A673 (cell line): ENCODE data around the gene PPARG. TPM values are rescaled to one million over a fixed set of nuclear protein-coding genes. Genes with fewer than 3 reads are reported as not detected.
"Not testable (repeated sequence)": the region's sequence is repeated elsewhere in the genome, so short reads cannot be mapped to it uniquely, and the experiment has no call there.

ENCODE experiments used
- BruUV-seq: library from RNA; stranded (reverse); fragments of 400-500 nt; replicated peaks from 2 replicates; lab custom pipeline; 2021; lab: Mats Ljungman, UMichigan
- CTCF ChIA-PET: fragments of 300-600 bp; sonication (Branson Sonifier 250); formaldehyde crosslinking; loops from one replicate; lab custom pipeline; 2022; ENCODE audit warnings: antibody characterized with exemption; lab: Charles Lee
- POLR2A ChIA-PET: fragments of 300-600 bp; sonication (Branson Sonifier 250); formaldehyde crosslinking; loops from one replicate; lab custom pipeline; 2022; ENCODE audit warnings: antibody characterized with exemption; ENCODE audit not compliant: low non-redundant PET; lab: Charles Lee
- DNase-seq: peaks from one replicate; pipeline ENCODE4 v3.0.0-alpha.2; 2015; ENCODE audit warnings: low spot score
- H3K27ac ChIP-seq: fragments of 200-600 bp; sonication (generic); 2 replicates; pipeline ENCODE4 v1.5.1; 2016; ENCODE audit warnings: mixed run types, low read depth, mild to moderate bottlenecking, mixed read lengths, antibody characterized with exemption, low read length; ENCODE audit not compliant: poor library complexity, severe bottlenecking
- H3K27me3 ChIP-seq: fragments of 200-600 bp; sonication (generic); replicated peaks from 2 replicates; pipeline ENCODE4 v1.6.1; 2017; ENCODE audit warnings: mixed run types, low read depth, mild to moderate bottlenecking, mixed read lengths, antibody characterized with exemption, low read length; ENCODE audit not compliant: insufficient read depth, poor library complexity
- H3K36me3 ChIP-seq: fragments of 200-600 bp; sonication (generic); 2 replicates; pipeline ENCODE4 v1.6.1; 2016; ENCODE audit warnings: mixed run types, mild to moderate bottlenecking, mixed read lengths, antibody characterized with exemption, low read length; ENCODE audit not compliant: insufficient read depth, poor library complexity, severe bottlenecking
- H3K4me1 ChIP-seq: fragments of 200-600 bp; sonication (generic); 2 replicates; pipeline ENCODE4 v1.6.1; 2017; ENCODE audit warnings: mixed run types, mild to moderate bottlenecking, mixed read lengths, antibody characterized with exemption, low read length; ENCODE audit not compliant: insufficient read depth, poor library complexity, severe bottlenecking
- H3K4me3 ChIP-seq: fragments of 200-600 bp; sonication (generic); 2 replicates; pipeline ENCODE4 v1.5.1; 2016; ENCODE audit warnings: low read depth, mixed run types, mild to moderate bottlenecking, mixed read lengths, low read length; ENCODE audit not compliant: poor library complexity, severe bottlenecking
- H3K9me3 ChIP-seq: fragments of 200-600 bp; sonication (generic); 2 replicates; pipeline ENCODE4 v1.6.1; 2016; ENCODE audit warnings: mixed run types, low read depth, mild to moderate bottlenecking, mixed read lengths, antibody characterized with exemption, low read length; ENCODE audit not compliant: poor library complexity, severe bottlenecking
- EZH2 ChIP-seq: fragments of 200-600 bp; sonication (generic); IDR thresholded peaks from 2 replicates; pipeline ENCODE4 v1.6.1; 2017; ENCODE audit warnings: borderline replicate concordance, low read depth, mild to moderate bottlenecking, mixed read lengths, antibody characterized with exemption, low read length; ENCODE audit not compliant: poor library complexity, severe bottlenecking
- intact Hi-C: fragments of 100-400 bp; cut with micrococcal nuclease; formaldehyde crosslinking; loops from one replicate; pipeline ENCODE4 v1.10.0; 2022; ENCODE audit not compliant: unreplicated experiment
- total RNA-seq: library from RNA; stranded (reverse); gene quantifications from 2 replicates; pipeline ENCODE4 v1.2.3, GENCODE V29; 2021
- TF ChIP-seq, protein P1 (sequence below): fragments of 300-800, 200-600 bp; sonication (generic); conservative IDR thresholded peaks from 2 replicates; pipeline ENCODE4 v1.5.1; 2017; ENCODE audit warnings: low read depth, mild to moderate bottlenecking, antibody characterized with exemption, low read length, moderate library complexity, mixed read lengths

Gene PPARG
- total RNA-seq, 1 experiment from 2014 or later, result 0.62 TPM

- DNase-seq, result no peak
- no TSS peak for BruUV-seq
- Histone ChIP-seq H3K4me3 (no peak overlapping the region), H3K27me3 (no peaks in the 10 kb centered on the region), H3K4me1 (peaks cover under 1% of the 10 kb centered on the region), H3K9me3 (no peaks in the 10 kb centered on the region), H3K27ac (no peak overlapping the region), H3K36me3 (no peaks in the 10 kb centered on the region)
- ChIA-PET POLR2A (interaction anchor here (0.6 kb wide), 1 partner anchor 42 kb away, joined by 3 read pairs; no protein-coding TSS in a partner anchor), CTCF (no interaction called here)
- intact Hi-C loops, result no loop called here
- TF ChIP-seq, protein P1, sequence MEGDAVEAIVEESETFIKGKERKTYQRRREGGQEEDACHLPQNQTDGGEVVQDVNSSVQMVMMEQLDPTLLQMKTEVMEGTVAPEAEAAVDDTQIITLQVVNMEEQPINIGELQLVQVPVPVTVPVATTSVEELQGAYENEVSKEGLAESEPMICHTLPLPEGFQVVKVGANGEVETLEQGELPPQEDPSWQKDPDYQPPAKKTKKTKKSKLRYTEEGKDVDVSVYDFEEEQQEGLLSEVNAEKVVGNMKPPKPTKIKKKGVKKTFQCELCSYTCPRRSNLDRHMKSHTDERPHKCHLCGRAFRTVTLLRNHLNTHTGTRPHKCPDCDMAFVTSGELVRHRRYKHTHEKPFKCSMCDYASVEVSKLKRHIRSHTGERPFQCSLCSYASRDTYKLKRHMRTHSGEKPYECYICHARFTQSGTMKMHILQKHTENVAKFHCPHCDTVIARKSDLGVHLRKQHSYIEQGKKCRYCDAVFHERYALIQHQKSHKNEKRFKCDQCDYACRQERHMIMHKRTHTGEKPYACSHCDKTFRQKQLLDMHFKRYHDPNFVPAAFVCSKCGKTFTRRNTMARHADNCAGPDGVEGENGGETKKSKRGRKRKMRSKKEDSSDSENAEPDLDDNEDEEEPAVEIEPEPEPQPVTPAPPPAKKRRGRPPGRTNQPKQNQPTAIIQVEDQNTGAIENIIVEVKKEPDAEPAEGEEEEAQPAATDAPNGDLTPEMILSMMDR, result no peak
- no peak for TF ChIP-seq EZH2
These were observed 30.0 kb upstream of the PPARG start for GRCh38 chr3:12258911-12259310.

DNA sequence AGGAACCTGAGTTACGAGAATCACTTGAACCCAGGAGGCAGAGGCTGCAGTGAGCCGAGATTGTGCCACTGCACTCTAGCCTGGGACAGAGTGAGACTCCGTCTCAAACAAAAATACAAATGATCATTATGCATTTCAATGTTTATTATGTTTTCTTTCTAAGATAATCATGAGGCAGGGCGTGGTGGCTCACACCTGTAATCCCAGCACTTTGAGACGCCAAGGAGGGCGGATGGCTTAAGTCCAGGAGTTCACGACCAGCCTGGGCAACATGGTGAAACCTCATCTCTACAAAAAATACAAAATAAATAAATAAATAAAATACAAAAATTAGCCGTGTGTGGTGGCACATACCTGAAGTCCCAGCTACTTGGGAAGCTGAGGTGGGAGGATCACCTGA lies 26.7 kb upstream of the PPARG start:
- BruUV-seq, H3K4me3 ChIP-seq, CTCF ChIA-PET, H3K36me3 ChIP-seq, H3K4me1 ChIP-seq, DNase-seq, H3K9me3 ChIP-seq, POLR2A ChIA-PET, intact Hi-C loops, H3K27ac ChIP-seq: not testable (repeated sequence)
- H3K27me3 ChIP-seq, result peaks cover 14% of the 10 kb centered on the region

DNA sequence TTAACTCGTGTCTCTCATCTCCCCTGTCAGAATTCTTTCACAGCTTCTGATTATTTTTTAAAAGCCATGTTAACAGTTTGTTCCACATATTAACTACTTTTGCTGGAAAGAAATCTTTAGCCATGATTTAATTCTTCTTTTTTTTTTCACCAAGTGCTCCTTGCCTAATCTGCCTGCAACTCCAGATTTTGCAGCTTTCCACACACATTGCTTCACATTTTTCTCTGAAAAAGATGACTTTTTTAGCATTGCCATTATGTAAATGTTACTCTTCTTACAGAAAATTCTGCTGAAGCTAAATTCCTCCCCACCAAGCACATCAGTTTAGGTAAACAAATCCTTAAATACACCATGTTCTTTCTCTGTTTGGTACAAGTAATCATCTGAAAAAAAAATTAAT lies 23.4 kb upstream of the PPARG start:
- Histone ChIP-seq H3K27ac (no peak overlapping the region), H3K27me3 (peaks cover 20% of the 10 kb centered on the region), H3K4me1 (no peaks in the 10 kb centered on the region), H3K4me3 (no peak overlapping the region), H3K36me3 (no peaks in the 10 kb centered on the region), H3K9me3 (no peaks in the 10 kb centered on the region)
- no TSS peak for BruUV-seq
- POLR2A ChIA-PET, result no interaction called here
- TF ChIP-seq EZH2, result no peak
- TF ChIP-seq, protein P1, result no peak
- intact Hi-C loops, result no loop called here
- no peak for DNase-seq
- CTCF ChIA-PET, result no interaction called here

DNA sequence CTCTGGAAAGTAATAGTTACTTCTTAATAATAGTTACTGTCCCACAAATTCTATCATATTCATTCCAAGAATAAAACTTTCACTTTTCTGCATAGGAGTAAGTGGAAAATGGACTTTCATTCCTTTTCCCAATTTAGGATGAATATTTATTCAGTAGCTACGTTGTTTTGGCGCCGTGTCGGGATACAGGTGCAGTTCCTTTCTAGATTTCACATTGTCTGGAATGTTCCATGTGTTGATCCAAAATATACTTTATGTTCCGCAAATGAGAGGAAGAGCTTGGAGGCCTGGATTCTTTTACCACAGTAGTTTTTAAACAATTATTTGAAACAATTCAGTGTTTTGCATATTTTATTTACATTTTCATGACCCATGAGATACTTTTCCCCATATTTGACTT lies 22.8 kb upstream of the PPARG start:
- BruUV-seq, result no TSS peak
- CTCF ChIA-PET, result no interaction called here
- intact Hi-C loops, result no loop called here
- Histone ChIP-seq H3K4me3 (no peak overlapping the region), H3K9me3 (no peaks in the 10 kb centered on the region), H3K27ac (no peak overlapping the region), H3K4me1 (no peaks in the 10 kb centered on the region), H3K36me3 (no peaks in the 10 kb centered on the region), H3K27me3 (peaks cover 20% of the 10 kb centered on the region)
- DNase-seq, result no peak
- POLR2A ChIA-PET, result no interaction called here
- no peak for TF ChIP-seq EZH2
- TF ChIP-seq, protein P1, result no peak
